GM12864 (cell line): ENCODE data around the gene SET.

ENCODE experiments used
- DNase-seq: peaks from one replicate; pipeline ENCODE4 v3.0.0-alpha.2; 2011; ENCODE audit warnings: low read depth
- H3K4me3 ChIP-seq: 2 replicates; pipeline ENCODE4 v1.5.1; 2011; ENCODE audit warnings: mild to moderate bottlenecking, low read depth, low read length, control low read depth
- TF ChIP-seq, protein P1 (sequence below): IDR thresholded peaks from 2 replicates; pipeline ENCODE4 v1.5.1; 2011; ENCODE audit warnings: low read depth, mild to moderate bottlenecking, moderate library complexity, low read length, control low read depth, inconsistent platforms; ENCODE audit errors: missing control alignments

SET gene

DNA sequence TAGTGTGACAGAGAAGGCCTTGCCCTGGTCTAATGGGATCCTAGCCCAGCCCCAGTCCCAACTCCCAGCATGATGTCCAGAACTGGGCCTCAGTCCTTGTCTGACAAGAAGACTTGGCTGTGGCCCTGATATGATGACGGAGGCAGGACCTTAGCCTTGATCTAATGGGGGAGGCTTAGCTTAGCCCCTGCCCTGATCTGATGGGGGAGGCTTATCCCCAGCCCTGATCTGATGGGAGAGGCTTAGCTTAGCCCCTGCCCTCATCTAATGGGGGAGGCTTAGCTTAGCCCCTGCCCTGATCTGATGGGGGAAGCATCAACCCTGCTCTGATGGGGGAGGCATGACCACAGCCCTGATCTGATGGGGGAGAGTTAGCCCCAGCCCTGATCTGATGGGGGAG is 17.0 kb downstream of the SET start:
- no peak overlapping the region for H3K4me3 ChIP-seq
- TF ChIP-seq, protein P1, sequence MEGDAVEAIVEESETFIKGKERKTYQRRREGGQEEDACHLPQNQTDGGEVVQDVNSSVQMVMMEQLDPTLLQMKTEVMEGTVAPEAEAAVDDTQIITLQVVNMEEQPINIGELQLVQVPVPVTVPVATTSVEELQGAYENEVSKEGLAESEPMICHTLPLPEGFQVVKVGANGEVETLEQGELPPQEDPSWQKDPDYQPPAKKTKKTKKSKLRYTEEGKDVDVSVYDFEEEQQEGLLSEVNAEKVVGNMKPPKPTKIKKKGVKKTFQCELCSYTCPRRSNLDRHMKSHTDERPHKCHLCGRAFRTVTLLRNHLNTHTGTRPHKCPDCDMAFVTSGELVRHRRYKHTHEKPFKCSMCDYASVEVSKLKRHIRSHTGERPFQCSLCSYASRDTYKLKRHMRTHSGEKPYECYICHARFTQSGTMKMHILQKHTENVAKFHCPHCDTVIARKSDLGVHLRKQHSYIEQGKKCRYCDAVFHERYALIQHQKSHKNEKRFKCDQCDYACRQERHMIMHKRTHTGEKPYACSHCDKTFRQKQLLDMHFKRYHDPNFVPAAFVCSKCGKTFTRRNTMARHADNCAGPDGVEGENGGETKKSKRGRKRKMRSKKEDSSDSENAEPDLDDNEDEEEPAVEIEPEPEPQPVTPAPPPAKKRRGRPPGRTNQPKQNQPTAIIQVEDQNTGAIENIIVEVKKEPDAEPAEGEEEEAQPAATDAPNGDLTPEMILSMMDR, result no peak
- DNase-seq, result no peak

DNA sequence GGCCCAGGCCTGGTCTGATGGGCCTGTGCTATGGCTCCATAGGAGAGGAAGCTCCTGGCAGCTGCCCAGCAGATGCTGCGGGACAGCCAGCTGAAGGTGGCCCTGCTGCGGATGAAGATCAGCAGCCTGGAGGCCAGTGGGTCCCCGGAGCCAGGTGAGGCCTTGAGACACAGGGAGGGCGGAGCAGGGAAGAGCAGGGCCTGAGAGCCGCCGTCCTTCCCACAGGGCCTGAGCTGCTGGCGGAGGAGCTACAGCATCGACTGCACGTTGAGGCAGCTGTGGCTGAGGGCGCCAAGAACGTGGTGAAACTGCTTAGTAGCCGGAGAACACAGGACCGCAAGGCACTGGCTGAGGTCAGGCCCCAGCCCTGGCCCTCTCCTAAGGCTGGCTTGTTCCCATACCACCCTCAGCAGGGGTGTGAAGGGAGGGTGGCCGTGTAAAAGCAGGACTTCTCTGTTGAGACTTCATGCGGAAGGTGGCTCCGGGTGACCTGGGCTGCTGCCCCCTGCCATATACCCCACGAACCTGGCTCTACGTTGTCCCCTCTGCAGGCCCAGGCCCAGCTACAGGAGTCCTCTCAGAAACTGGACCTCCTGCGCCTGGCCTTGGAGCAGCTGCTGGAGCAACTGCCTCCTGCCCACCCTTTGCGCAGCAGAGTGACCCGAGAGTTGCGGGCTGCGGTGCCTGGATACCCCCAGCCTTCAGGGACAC is 17.8 kb downstream of the SET start:
- DNase-seq, result no peak
- TF ChIP-seq, protein P1, result no peak
- H3K4me3 ChIP-seq, result no peak overlapping the region

DNA sequence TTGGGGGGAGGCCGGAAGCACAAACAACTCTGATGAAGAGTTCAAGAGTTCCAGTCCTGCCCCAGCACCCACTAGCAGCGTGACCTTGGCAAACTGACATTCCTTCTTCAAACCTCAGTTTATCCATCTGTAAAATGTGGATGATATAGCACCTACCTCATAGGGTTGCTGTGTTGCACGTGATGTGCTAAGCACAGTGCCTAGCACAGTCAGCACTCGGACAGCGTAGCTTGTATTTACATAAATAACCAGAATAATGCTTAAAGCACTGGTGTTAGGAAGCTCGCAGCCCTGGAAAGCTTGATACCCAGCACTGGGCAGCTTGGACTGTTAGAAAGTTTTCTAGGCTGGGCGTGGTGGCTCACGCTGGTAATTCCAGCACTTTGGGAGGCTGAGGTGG is 18.4 kb downstream of the SET start:
- TF ChIP-seq, protein P1, result no peak
- DNase-seq, result no peak
- H3K4me3 ChIP-seq, result no peak overlapping the region

DNA sequence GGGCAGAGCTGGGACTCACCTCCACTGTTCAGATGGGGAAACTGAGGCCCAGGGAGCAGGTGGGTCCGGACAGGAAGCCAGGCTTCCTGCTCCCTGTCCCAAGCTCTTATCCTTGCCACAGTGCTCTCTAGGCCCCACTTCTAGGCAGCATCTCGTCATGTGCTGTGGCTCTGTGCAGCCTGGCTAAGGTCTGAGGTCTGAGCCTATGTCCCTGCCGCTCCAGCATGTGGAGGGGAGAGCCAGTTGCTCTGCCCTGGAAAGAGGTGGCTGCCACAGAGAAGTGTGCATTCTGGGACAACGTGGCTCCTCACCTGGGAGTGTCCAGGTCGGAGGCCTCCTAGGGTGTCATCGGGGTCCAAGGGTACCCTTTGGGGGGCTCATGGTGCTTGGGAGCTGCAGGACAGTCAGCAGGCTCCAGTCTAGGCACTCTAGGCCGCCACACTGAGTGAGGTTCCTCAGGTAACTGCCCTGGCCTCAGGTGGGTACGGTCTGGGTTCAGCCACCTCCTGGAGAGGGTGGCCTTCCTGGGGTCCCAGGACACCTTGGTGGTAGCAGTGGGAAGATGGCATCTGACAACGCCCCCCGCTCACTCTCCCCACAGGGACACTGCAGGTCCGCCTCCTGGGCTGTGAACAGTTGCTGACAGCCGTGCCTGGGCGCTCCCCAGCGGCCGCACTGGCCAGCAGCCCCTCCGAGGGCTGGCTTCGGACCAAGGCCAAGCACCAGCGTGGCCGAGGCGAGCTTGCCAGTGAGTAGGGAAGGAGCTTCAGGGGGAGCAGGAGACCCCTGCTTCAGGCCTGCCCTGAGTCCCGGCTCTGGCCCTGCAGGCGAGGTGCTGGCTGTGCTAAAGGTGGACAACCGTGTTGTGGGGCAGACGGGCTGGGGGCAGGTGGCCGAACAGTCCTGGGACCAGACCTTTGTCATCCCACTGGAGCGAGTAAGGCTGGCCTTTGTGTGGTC is 23.7 kb downstream of the SET start:
- H3K4me3 ChIP-seq, result no peak overlapping the region
- TF ChIP-seq, protein P1, result no peak
- DNase-seq, result no peak

DNA sequence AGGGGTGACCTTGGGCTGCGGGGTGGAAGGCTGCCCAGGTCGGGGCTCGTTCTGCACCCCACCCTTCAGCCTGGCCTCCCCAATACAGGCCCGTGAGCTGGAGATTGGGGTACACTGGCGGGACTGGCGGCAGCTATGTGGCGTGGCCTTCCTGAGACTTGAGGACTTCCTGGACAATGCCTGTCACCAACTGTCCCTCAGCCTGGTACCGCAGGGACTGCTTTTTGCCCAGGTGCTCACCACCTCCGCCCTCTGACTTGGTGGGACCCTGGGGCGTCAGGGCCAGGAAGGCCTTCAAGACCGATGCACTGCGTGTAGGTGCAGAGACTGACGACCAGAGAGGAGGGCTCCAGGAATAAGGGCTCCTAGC is 24.4 kb downstream of the SET start:
- H3K4me3 ChIP-seq, result no peak overlapping the region

DNA sequence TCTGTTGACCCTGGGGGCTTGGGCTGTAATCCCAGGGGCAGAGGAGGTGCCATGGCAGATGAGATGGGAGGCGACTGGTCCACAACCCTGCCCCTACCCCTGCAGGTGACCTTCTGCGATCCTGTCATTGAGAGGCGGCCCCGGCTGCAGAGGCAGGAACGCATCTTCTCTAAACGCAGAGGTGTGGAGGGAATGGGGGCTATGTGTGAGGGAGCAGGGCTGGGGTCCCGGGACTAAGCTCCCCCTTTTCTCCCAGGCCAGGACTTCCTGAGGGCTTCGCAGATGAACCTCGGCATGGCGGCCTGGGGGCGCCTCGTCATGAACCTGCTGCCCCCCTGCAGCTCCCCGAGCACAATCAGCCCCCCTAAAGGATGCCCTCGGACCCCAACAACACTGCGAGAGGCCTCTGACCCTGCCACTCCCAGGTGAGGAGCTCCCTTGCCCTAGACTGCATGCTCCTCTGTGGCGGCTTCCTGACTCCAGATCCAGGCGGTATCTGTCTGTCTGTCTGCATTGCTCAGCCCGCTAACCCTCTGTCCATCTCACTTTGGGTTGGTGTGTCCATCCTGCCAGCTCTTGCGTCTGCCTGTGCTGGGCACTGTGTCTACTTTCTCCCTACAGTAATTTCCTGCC is 25.0 kb downstream of the SET start:
- TF ChIP-seq, protein P1, result no peak
- no peak overlapping the region for H3K4me3 ChIP-seq
- no peak for DNase-seq

More for the DNA sequence above, 24.4 kb downstream of the SET start:
- DNase-seq, result no peak
- TF ChIP-seq, protein P1, result no peak
